H1 (cell line): ENCODE measurements around the gene RAB41. TPM values are rescaled to one million over a fixed set of nuclear protein-coding genes. Genes with fewer than 3 reads are reported as not detected.

Experiments
- CTCF ChIA-PET: fragments of 300-600 bp; sonication (Branson Sonifier 250); formaldehyde crosslinking; loops from one replicate; lab custom pipeline; 2021; ENCODE audit not compliant: partially characterized antibody; lab: Charles Lee
- POLR2A ChIA-PET: fragments of 300-600 bp; sonication (Branson Sonifier 250); formaldehyde crosslinking; loops from one replicate; lab custom pipeline; 2021; ENCODE audit warnings: inconsistent platforms; ENCODE audit not compliant: partially characterized antibody; lab: Charles Lee
- DNase-seq, 2 experiments: peaks; one replicate each; pipeline versions ENCODE4 v3.0.0 to v3.0.0-alpha.2; 2010 to 2022; ENCODE audit warnings: low spot score in 2 of 2, low read depth in 1 of 2, mixed read lengths in 1 of 2
- FAIRE-seq: peaks from 2 replicates; lab custom pipeline; 2011; peaks lifted over from hg19 to GRCh38; lab: Jason Lieb, UNC
- H2AFZ ChIP-seq: 2 replicates; pipeline ENCODE4 v1.8.1; 2012; ENCODE audit warnings: low read length, inconsistent platforms
- H2AK5ac ChIP-seq: 2 replicates; pipeline ENCODE4 v1.6.1; 2013; ENCODE audit warnings: low read depth, low read length
- H2BK120ac ChIP-seq: replicated peaks from 2 replicates; pipeline ENCODE3; 2013; ENCODE audit warnings: low read depth, low read length, inconsistent platforms
- H2BK12ac ChIP-seq: 2 replicates; pipeline ENCODE4 v1.6.1; 2013; ENCODE audit warnings: low read depth, low read length
- H2BK15ac ChIP-seq: 2 replicates; pipeline ENCODE4 v1.6.1; 2013; ENCODE audit warnings: low read length
- H2BK20ac ChIP-seq: 2 replicates; pipeline ENCODE4 v1.6.1; 2013; ENCODE audit warnings: low read length
- H2BK5ac ChIP-seq: 2 replicates; pipeline ENCODE4 v1.6.1; 2013; ENCODE audit warnings: low read depth, low read length
- H3K14ac ChIP-seq: 2 replicates; pipeline ENCODE4 v1.6.1; 2013; ENCODE audit warnings: inconsistent platforms; ENCODE audit not compliant: insufficient read length
- H3K18ac ChIP-seq: 2 replicates; pipeline ENCODE4 v1.6.1; 2013; ENCODE audit warnings: low read length; ENCODE audit errors: extremely low read depth
- H3K23ac ChIP-seq: 2 replicates; pipeline ENCODE4 v1.6.1; 2013; ENCODE audit warnings: inconsistent platforms; ENCODE audit not compliant: insufficient read length
- H3K23me2 ChIP-seq: 2 replicates; pipeline ENCODE4 v1.6.1; 2013; ENCODE audit warnings: low read depth, low read length
- H3K27ac ChIP-seq: 2 replicates; pipeline ENCODE4 v1.6.1; 2011; ENCODE audit warnings: low read depth, low read length, inconsistent platforms
- H3K27me3 ChIP-seq, 4 experiments: replicated peaks in 1 of 4; 1 replicate in 1 of 4; 2 replicates in 3 of 4; pipeline versions ENCODE4 v1.6.1 to v1.8.1; 2011 to 2013; ENCODE audit warnings: low read length in 3 of 4, mild to moderate bottlenecking in 3 of 4, inconsistent platforms in 2 of 4, mixed read lengths in 2 of 4, moderate library complexity in 1 of 4; ENCODE audit not compliant: control insufficient read depth in 3 of 4, insufficient read depth in 3 of 4; ENCODE audit errors: extremely low read depth in 1 of 4
- H3K36me3 ChIP-seq, 4 experiments: 2 replicates each; pipeline versions ENCODE4 v1.6.1 to v1.8.1; 2011 to 2013; ENCODE audit warnings: mild to moderate bottlenecking in 4 of 4, low read length in 3 of 4, moderate library complexity in 2 of 4, control low read depth in 1 of 4, inconsistent platforms in 1 of 4; ENCODE audit not compliant: insufficient read depth in 4 of 4, control insufficient read depth in 2 of 4
- H3K4ac ChIP-seq: replicated peaks from 2 replicates; pipeline ENCODE3; 2013; ENCODE audit warnings: low read length, low read depth, mixed read lengths, inconsistent platforms; ENCODE audit not compliant: insufficient read length
- H3K4me1 ChIP-seq, 4 experiments: replicated peaks in 1 of 4; 1 replicate in 1 of 4; 2 replicates in 3 of 4; pipeline versions ENCODE4 v1.6.1 to v1.8.1; 2011 to 2013; ENCODE audit warnings: low read length in 3 of 4, inconsistent platforms in 2 of 4, mixed read lengths in 1 of 4; ENCODE audit not compliant: insufficient read depth in 4 of 4, control insufficient read depth in 3 of 4
- H3K4me2 ChIP-seq, 2 experiments: 2 replicates each; pipeline versions ENCODE4 v1.6.1 to v1.8.1; 2011 to 2013; ENCODE audit warnings: low read depth in 2 of 2, low read length in 2 of 2, control low read depth in 1 of 2, inconsistent platforms in 1 of 2, mild to moderate bottlenecking in 1 of 2; ENCODE audit not compliant: insufficient read depth in 1 of 2
- H3K4me3 ChIP-seq, 4 experiments: fragments of 200-600, 300-600 bp in 1 of 4; sonication (generic), shearing (Covaris generic), sonication (Bioruptor Twin) in 1 of 4; 2 replicates each; pipeline versions ENCODE4 v1.5.1 to v1.8.1; 2011 to 2016; ENCODE audit warnings: low read length in 4 of 4, low read depth in 3 of 4, control low read depth in 2 of 4, inconsistent platforms in 2 of 4, mild to moderate bottlenecking in 2 of 4, mixed read lengths in 1 of 4, moderate library complexity in 1 of 4; ENCODE audit not compliant: insufficient read depth in 2 of 4; ENCODE audit errors: extremely low read depth in 1 of 4
- H3K56ac ChIP-seq: replicated peaks from 2 replicates; pipeline ENCODE3; 2013; ENCODE audit warnings: low read depth, mild to moderate bottlenecking, mixed read lengths, low read length, inconsistent platforms; ENCODE audit not compliant: insufficient read length
- H3K79me1 ChIP-seq: 2 replicates; pipeline ENCODE4 v1.6.1; 2013; ENCODE audit warnings: low read depth, low read length, control low read depth
- H3K79me2 ChIP-seq, 2 experiments: 2 replicates each; pipeline versions ENCODE4 v1.6.1 to v1.8.1; 2012 to 2013; ENCODE audit warnings: low read length in 2 of 2, mild to moderate bottlenecking in 2 of 2, inconsistent platforms in 1 of 2; ENCODE audit not compliant: insufficient read depth in 2 of 2, control insufficient read depth in 1 of 2
- H3K9ac ChIP-seq, 4 experiments: replicated peaks in 1 of 4; 1 replicate in 1 of 4; 2 replicates in 3 of 4; pipeline versions ENCODE4 v1.6.1 to v1.8.1; 2011 to 2013; ENCODE audit warnings: low read depth in 3 of 4, low read length in 3 of 4, control low read depth in 2 of 4, mild to moderate bottlenecking in 2 of 4, moderate library complexity in 2 of 4, inconsistent platforms in 1 of 4; ENCODE audit errors: extremely low read depth in 1 of 4
- H3K9me3 ChIP-seq, 2 experiments: 2 replicates each; pipeline versions ENCODE4 v1.6.1 to v1.8.1; 2012 to 2013; ENCODE audit warnings: mild to moderate bottlenecking in 2 of 2, moderate library complexity in 2 of 2, control low read depth in 1 of 2, inconsistent platforms in 1 of 2, low read depth in 1 of 2, low read length in 1 of 2, mixed read lengths in 1 of 2; ENCODE audit not compliant: insufficient read depth in 2 of 2
- H4K20me1 ChIP-seq, 2 experiments: replicated peaks in 1 of 2; 2 replicates each; pipeline versions ENCODE3 to v1.8.1; 2011 to 2013; ENCODE audit warnings: inconsistent platforms in 2 of 2, low read length in 2 of 2, mild to moderate bottlenecking in 1 of 2; ENCODE audit not compliant: insufficient read depth in 2 of 2, control insufficient read depth in 1 of 2
- H4K5ac ChIP-seq: 2 replicates; pipeline ENCODE4 v1.6.1; 2013; ENCODE audit warnings: low read length, low read depth, mixed read lengths, inconsistent platforms; ENCODE audit not compliant: insufficient read length
- H4K8ac ChIP-seq: 2 replicates; pipeline ENCODE4 v1.8.0; 2013; ENCODE audit warnings: mild to moderate bottlenecking, moderate library complexity, low read length, inconsistent platforms; ENCODE audit not compliant: insufficient read depth; ENCODE audit errors: extremely low read depth
- H4K91ac ChIP-seq: replicated peaks from 2 replicates; pipeline ENCODE3; 2013; ENCODE audit warnings: low read length, mixed read lengths, inconsistent platforms; ENCODE audit not compliant: insufficient read length
- EP300 ChIP-seq, 2 experiments: IDR thresholded peaks; 1 replicate in 1 of 2; 2 replicates in 1 of 2; pipeline ENCODE4 v1.6.1; 2011 to 2012; ENCODE audit warnings: low read depth in 2 of 2, low read length in 2 of 2, mild to moderate bottlenecking in 2 of 2, borderline replicate concordance in 1 of 2, inconsistent platforms in 1 of 2, moderate library complexity in 1 of 2
- JUN ChIP-seq: IDR thresholded peaks from 2 replicates; pipeline ENCODE4 v1.6.1; 2011; ENCODE audit warnings: low read depth, mild to moderate bottlenecking, improper control_type of control experiment, low read length
- NRF1 ChIP-seq: IDR thresholded peaks from 2 replicates; pipeline ENCODE4 v1.6.1; 2011; ENCODE audit warnings: mild to moderate bottlenecking, low read depth, low read length, improper control_type of control experiment
- RNF2 ChIP-seq: fragments of 200-900, 300-1000 bp; sonication (generic); IDR thresholded peaks from 2 replicates; pipeline ENCODE4 v1.7.1; 2016; ENCODE audit warnings: borderline replicate concordance, low read depth, mild to moderate bottlenecking, antibody characterized with exemption, low read length; ENCODE audit not compliant: poor library complexity, severe bottlenecking; ENCODE audit errors: missing control alignments
- SAP30 ChIP-seq: fragments of 300-600 bp; sonication (generic); IDR thresholded peaks from 2 replicates; pipeline ENCODE4 v1.7.1; 2012; ENCODE audit warnings: low read length, moderate library complexity, mild to moderate bottlenecking, inconsistent platforms; ENCODE audit not compliant: insufficient read depth, insufficient replicate concordance
- TAF1 ChIP-seq: IDR thresholded peaks from 2 replicates; pipeline ENCODE4 v1.6.1; 2011; ENCODE audit warnings: mild to moderate bottlenecking, low read depth, low read length
- TBP ChIP-seq: IDR thresholded peaks from 2 replicates; pipeline ENCODE4 v1.6.1; 2011; ENCODE audit warnings: low read depth, low read length, improper control_type of control experiment
- TCF12 ChIP-seq: IDR thresholded peaks from 2 replicates; pipeline ENCODE4 v1.6.1; 2011; ENCODE audit warnings: low read depth, mild to moderate bottlenecking, low read length
- TEAD4 ChIP-seq: IDR thresholded peaks from 2 replicates; pipeline ENCODE4 v1.6.1; 2012; ENCODE audit warnings: low read depth, low read length, inconsistent platforms, mixed read lengths
- WGBS, 2 experiments: shearing (Covaris generic) in 1 of 2; methylation state at CpG; one replicate each; pipeline versions ENCODE4 v1.1.6 to v1.1.7; 2013 to 2015; ENCODE audit warnings: low lambda C conversion rate in 2 of 2, mixed read lengths in 2 of 2, inconsistent platforms in 1 of 2, low coverage in 1 of 2, missing lambda C conversion rate in 1 of 2; ENCODE audit not compliant: insufficient replicate concordance in 2 of 2, insufficient coverage in 1 of 2, insufficient read length in 1 of 2; ENCODE audit errors: extremely low coverage in 1 of 2, missing lambda C conversion rate in 1 of 2; 5-methylcytosine and 5-hydroxymethylcytosine counted together
- polyA plus RNA-seq, 7 experiments: library from polyadenylated mRNA; depleted of rRNA in 3 of 7; stranded (reverse) in 5 of 7; unstranded in 2 of 7; fragments of >200 nt in 5 of 7; fragments of 200-250 nt in 2 of 7; gene quantifications; 1 replicate in 5 of 7; 2 replicates in 1 of 7; 4 replicates in 1 of 7; pipeline versions ENCODE4 v1.2.1 to v1.2.3, GENCODE V29; 2011 to 2013; ENCODE audit warnings: missing spikeins in 2 of 7, mixed read lengths in 2 of 7
- total RNA-seq: library from RNA; stranded (reverse); fragmentation: NEBNext Ultra II Directional; extraction: Animal tissue kit (Norgen Biotek cat#: 25700); gene quantifications from 2 replicates; pipeline ENCODE4 v1.2.1, GENCODE V29; 2021
- TF ChIP-seq, protein P1 (sequence below), 3 experiments: IDR thresholded peaks; 1 replicate in 2 of 3; 2 replicates in 1 of 3; pipeline versions ENCODE4 v1.5.1 to v1.6.1; 2011; ENCODE audit warnings: low read length in 3 of 3, mild to moderate bottlenecking in 3 of 3, inconsistent platforms in 2 of 3, low read depth in 1 of 3, moderate library complexity in 1 of 3; ENCODE audit not compliant: insufficient read depth in 1 of 3; ENCODE audit errors: control extremely low read depth in 1 of 3

Gene RAB41
- total and polyA plus RNA-seq, 2 of the 8 experiments (the other 6 are each of a cell fraction or from before 2014, with no cell fraction given) = not detected

DNA sequence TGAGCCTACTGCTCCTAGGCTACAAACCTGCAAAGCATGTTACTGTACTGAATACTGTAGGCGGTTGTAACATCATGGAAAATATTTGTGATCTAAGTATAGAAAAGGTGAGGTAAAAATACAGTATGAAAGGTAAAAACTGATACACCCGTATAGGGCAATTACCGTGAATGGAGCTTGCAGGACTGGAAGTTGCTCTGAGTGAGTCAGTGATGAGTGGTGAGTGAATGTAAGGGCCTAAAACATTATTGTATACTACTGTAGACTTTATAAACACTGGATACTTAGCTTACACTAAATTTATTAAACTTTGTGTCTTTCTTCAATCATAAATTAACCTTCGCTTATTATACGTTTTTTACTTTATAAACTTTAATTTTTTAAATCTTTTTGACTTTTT is 11.6 kb downstream of the RAB41 start:
- Histone ChIP-seq H4K5ac (no peak overlapping the region), H2BK120ac (no peak overlapping the region), H3K79me1 (no peaks in the 10 kb centered on the region; the same call in 1 of the 2 replicates), H2BK12ac (no peak overlapping the region), H3K23me2 (no peaks in the 10 kb centered on the region; the same call in 1 of the 2 replicates), H3K27me3 (no peaks in the 10 kb centered on the region), H4K8ac (no peak overlapping the region), H2AFZ (no peak overlapping the region), H2BK20ac (no peak overlapping the region), H3K14ac (no peak overlapping the region), H4K91ac (no peak overlapping the region), H3K4me1 (no peaks in the 10 kb centered on the region; a peak in 2 of 7 replicates), H2BK15ac (no peak overlapping the region), H3K36me3 (peaks cover 0 to 10% (median 3%) of the 10 kb centered on the region in 4 experiments; a peak in 4 of 8 replicates), H3K9ac (no peak overlapping the region), H3K79me2 (peaks cover 0 to 18% of the 10 kb centered on the region in 2 experiments; a peak in 2 of 4 replicates), H2AK5ac (no peak overlapping the region), H3K18ac (no peak overlapping the region), H3K56ac (no peak overlapping the region), H3K4me3 (no peak overlapping the region), H4K20me1 (no peaks in the 10 kb centered on the region), H3K4me2 (no peak overlapping the region), H3K9me3 (no peaks in the 10 kb centered on the region), H2BK5ac (no peak overlapping the region), H3K27ac (no peak overlapping the region), H3K4ac (no peak overlapping the region), H3K23ac (no peak overlapping the region)
- ChIA-PET POLR2A (no interaction called here), CTCF (no interaction called here)
- DNase-seq (no peak), FAIRE-seq (no peak)
- WGBS, 2 experiments = 92 to 100% methylated on average over 2 to 5 of the region's 5 CpGs
- TF ChIP-seq TAF1 = no peak
- TF ChIP-seq, protein P1, sequence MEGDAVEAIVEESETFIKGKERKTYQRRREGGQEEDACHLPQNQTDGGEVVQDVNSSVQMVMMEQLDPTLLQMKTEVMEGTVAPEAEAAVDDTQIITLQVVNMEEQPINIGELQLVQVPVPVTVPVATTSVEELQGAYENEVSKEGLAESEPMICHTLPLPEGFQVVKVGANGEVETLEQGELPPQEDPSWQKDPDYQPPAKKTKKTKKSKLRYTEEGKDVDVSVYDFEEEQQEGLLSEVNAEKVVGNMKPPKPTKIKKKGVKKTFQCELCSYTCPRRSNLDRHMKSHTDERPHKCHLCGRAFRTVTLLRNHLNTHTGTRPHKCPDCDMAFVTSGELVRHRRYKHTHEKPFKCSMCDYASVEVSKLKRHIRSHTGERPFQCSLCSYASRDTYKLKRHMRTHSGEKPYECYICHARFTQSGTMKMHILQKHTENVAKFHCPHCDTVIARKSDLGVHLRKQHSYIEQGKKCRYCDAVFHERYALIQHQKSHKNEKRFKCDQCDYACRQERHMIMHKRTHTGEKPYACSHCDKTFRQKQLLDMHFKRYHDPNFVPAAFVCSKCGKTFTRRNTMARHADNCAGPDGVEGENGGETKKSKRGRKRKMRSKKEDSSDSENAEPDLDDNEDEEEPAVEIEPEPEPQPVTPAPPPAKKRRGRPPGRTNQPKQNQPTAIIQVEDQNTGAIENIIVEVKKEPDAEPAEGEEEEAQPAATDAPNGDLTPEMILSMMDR (IDR thresholded peaks at IDR 0.05; ENCODE audit: control extremely low read depth in 1 of 3, insufficient read depth in 1 of 3, low read depth in 1 of 3, low read length in 3 of 3) = no peak
- no peak for TF ChIP-seq TEAD4
- no peak for TF ChIP-seq RNF2
- no peak for TF ChIP-seq TBP
- no peak for TF ChIP-seq JUN
- no peak for TF ChIP-seq TCF12
- TF ChIP-seq EP300 (IDR thresholded peaks at IDR 0.05; ENCODE audit: borderline replicate concordance in 1 of 2, low read depth in 2 of 2, low read length in 2 of 2) = no peak
- no peak for TF ChIP-seq NRF1
- TF ChIP-seq SAP30 = no peak
